Mesodermal cell (in vitro differentiated cells): ENCODE measurements around the gene GPR156.
"Not testable (repeated sequence)": the region's sequence is repeated elsewhere in the genome, so short reads cannot be mapped to it uniquely, and the experiment has no call there.

Source experiments
- H3K27ac ChIP-seq: 2 replicates; pipeline ENCODE4 v1.7.0; 2013; ENCODE audit warnings: mild to moderate bottlenecking, low read depth, low read length, moderate library complexity; ENCODE audit not compliant: severe bottlenecking
- H3K36me3 ChIP-seq: 2 replicates; pipeline ENCODE4 v1.7.1; 2013; ENCODE audit warnings: mild to moderate bottlenecking, low read length, moderate library complexity; ENCODE audit not compliant: control insufficient read depth, insufficient read depth
- H3K4me1 ChIP-seq: one replicate; pipeline ENCODE4 v1.7.1; 2013; ENCODE audit warnings: mild to moderate bottlenecking, low read length; ENCODE audit not compliant: insufficient read depth, control insufficient read depth, poor library complexity, severe bottlenecking
- H3K4me3 ChIP-seq: 2 replicates; pipeline ENCODE4 v1.7.0; 2013; ENCODE audit warnings: low read length, control low read depth, mild to moderate bottlenecking; ENCODE audit not compliant: insufficient read depth, poor library complexity, severe bottlenecking; ENCODE audit errors: extremely low read depth
- H3K9me3 ChIP-seq: 2 replicates; pipeline ENCODE4 v1.7.1; 2013; ENCODE audit warnings: mild to moderate bottlenecking, low read length, moderate library complexity; ENCODE audit not compliant: control insufficient read depth
- WGBS, 2 experiments: methylation state at CpG; one replicate each; pipeline ENCODE4 v1.1.5; 2013; ENCODE audit warnings: missing lambda C conversion rate in 2 of 2; ENCODE audit not compliant: insufficient coverage in 2 of 2; 5-methylcytosine and 5-hydroxymethylcytosine counted together

GPR156 gene

DNA sequence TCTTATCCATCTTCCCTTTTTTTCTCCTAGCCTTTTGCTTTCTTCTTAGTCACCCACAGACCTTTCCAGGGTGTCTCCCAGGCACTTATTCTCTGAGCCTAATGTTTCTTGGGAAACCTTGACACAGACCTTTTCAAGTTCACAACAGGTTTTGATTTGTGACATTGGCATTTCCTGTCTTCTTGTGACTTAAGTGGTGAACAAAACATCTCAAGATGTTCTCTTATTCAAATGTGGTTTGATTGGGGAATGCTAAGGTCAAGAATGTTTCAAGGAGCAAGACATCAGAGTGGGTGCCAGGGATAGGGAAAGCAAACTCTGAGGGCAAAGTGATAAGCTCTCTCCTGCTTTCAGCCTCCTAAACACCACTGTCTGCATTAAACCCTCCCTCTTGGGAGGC is 122.6 kb downstream of the GPR156 start:
- no peak overlapping the region for H3K4me3 ChIP-seq
- no peaks in the 10 kb centered on the region for H3K9me3 ChIP-seq
- H3K27ac ChIP-seq, result no peak overlapping the region
- H3K4me1 ChIP-seq, result no peaks in the 10 kb centered on the region
- H3K36me3 ChIP-seq, result no peaks in the 10 kb centered on the region

DNA sequence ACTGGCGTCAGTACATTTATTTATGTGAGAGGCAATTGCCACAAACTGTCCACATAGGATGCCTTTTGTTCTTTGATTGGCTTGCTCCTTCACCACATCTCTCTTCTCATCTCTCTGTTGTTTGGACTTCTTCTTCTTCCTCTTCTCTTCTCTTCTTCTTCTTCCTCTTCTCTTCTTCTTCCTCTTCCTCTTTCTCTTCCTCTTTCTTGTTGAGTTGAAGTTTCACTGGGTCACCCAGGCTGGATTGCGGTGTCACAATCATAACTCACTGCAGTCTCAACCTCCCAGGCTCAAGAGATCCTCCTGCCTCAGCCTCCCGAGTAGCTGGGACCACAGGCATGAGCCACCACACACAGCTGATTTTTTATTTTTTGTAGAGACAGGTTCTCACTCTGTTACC is 123.1 kb downstream of the GPR156 start:
- WGBS, 2 experiments, result 94 to 100% methylated on average over 1 to 3 of the region's 3 CpGs
- no peaks in the 10 kb centered on the region for H3K9me3 ChIP-seq
- no peak overlapping the region for H3K27ac ChIP-seq

DNA sequence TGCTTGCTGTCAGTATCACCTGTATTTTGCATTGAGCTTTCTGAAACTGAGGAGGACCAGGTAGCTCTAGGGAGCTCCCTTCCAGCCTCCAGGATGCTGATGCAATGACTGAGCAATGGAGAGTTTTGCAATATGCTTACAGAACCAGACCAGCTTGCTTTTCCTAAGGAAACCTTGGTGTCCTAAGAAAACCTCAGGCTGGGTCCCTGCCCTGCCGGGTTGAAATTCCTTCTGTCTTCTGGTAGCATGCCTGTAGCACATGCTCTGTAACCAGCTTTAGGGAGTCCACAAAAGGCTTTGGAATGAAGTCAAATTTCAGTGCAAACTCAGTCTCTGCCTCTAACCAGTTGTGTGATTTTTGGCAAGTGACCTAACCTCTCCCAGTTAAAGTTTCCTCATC is 125.0 kb downstream of the GPR156 start:
- 64 to 75% methylated on average over 1 of the region's 1 CpG for WGBS, 2 experiments
- H3K4me1 ChIP-seq, result no peaks in the 10 kb centered on the region
- H3K9me3 ChIP-seq, result peaks cover 12% of the 10 kb centered on the region
- H3K27ac ChIP-seq, result no peak overlapping the region
- H3K4me3 ChIP-seq, result no peak overlapping the region
- no peaks in the 10 kb centered on the region for H3K36me3 ChIP-seq

More for the DNA sequence above, 123.1 kb downstream of the GPR156 start:
- Histone ChIP-seq H3K36me3 (no peaks in the 10 kb centered on the region), H3K4me1 (no peaks in the 10 kb centered on the region), H3K4me3 (no peak overlapping the region)

DNA sequence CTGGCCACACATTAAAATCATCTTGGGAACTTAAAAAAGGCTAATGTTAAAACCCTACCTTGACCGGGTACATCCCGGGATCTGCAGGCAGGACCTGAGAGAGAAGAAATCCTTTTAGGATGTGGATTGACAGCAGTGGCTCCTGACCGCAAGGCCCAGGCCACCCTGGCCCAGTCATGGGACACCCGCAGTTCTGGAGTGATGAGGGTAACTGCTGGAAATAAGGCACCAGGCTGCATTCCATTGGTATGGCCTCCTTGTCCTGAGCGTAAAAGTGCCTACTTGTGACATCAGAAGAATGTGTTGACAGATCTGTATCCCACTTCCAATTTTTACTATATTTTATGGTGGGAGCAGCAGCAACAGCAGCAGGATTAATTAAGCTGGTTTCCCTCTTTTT is 127.3 kb downstream of the GPR156 start:
- Histone ChIP-seq H3K4me3 (no peak overlapping the region), H3K9me3 (peaks cover 28% of the 10 kb centered on the region), H3K36me3 (no peaks in the 10 kb centered on the region), H3K27ac (no peak overlapping the region), H3K4me1 (no peaks in the 10 kb centered on the region)
- WGBS, 2 experiments, result 80 to 100% methylated on average over 2 to 4 of the region's 5 CpGs

DNA sequence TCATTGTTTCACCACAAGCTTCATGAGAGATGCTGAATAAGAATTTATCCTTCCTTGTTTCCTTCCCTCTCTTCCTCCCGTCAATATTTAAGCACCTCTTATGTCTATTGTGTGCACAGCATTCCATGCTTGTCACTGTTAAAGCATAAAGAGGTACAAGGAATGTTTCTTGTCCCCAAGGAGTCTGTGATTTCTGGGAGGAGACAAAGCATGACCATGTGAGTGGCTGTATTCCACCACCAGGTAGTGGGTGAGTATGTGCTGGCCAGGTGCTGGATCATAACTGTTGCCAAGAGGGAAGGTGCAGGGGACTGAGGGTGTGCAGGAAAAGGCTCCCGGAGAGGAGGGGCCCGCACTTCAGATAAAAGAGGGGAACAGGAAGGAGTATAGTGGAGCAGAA is 127.9 kb downstream of the GPR156 start:
- no peak overlapping the region for H3K27ac ChIP-seq
- H3K4me1 ChIP-seq, result no peaks in the 10 kb centered on the region
- no peak overlapping the region for H3K4me3 ChIP-seq
- peaks cover 28% of the 10 kb centered on the region for H3K9me3 ChIP-seq
- no peaks in the 10 kb centered on the region for H3K36me3 ChIP-seq
- WGBS, 2 experiments, result 100% methylated on average over 2 of the region's 3 CpGs; no CpG with 5 or more reads in 1 of the 2 experiments

DNA sequence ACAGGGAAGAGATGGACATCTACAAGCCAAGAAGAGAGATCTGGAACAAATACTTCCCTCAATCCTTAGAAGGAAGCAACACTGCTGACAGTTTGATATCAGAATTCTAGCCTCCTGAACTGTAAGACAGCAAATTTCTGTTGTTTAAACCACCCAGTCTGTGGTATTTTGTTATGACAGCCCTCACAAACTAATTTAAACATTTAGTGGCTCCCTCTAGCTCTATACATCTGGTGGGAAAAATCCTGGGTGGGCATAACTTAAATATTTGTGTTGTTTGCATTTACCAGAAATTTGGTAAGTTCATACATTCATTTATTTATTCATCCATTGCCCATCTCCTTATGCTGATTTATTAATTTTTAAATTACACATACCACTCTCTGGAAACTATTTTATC is 128.3 kb downstream of the GPR156 start:
- no peak overlapping the region for H3K27ac ChIP-seq
- H3K4me3 ChIP-seq, result no peak overlapping the region
- peaks cover 28% of the 10 kb centered on the region for H3K9me3 ChIP-seq
- H3K36me3 ChIP-seq, result no peaks in the 10 kb centered on the region
- H3K4me1 ChIP-seq, result no peaks in the 10 kb centered on the region

DNA sequence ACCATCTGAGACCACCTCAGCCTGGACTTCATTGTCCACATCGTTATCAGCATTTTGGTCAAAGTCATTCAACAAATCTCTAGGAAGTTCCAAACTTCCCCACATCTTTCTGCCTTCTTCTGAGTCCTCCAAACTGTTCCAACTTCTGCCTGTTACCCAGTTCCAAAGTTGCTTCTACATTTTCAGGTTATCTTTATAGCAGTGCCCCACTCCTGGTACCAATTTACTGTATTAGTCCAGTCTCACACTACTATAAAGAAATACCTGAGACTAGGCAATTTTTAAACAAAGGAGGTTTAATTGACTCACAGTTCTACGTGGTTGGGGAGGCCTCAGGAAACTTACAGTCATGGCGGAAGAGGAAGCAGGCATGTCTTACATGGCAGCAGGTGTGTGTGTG is 129.3 kb downstream of the GPR156 start:
- WGBS, 2 experiments, result 83 to 94% methylated on average over 2 to 3 of the region's 3 CpGs

DNA sequence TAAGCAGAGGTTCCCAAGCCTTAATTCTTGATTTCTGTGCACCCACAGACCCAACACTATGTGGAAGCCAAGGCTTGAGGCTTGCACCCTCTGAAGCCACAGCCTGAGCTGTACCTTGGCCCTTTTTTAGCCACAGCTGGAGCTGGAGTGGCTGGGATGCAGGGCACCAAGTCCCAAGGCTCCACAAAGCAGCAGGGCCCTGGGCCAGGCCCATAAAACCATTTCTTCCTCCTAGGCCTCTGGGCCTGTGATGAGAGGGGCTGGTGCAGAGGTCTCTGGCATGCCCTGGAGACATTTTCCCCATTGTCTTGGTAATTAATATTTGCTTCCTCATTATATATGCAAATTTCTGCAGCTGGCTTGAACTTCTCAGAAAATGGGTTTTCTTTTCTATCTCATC is 129.9 kb downstream of the GPR156 start:
- no peak overlapping the region for H3K4me3 ChIP-seq

More for the DNA sequence above, 129.3 kb downstream of the GPR156 start:
- H3K9me3 ChIP-seq, result peaks cover 28% of the 10 kb centered on the region
- H3K4me1 ChIP-seq, H3K4me3 ChIP-seq, H3K36me3 ChIP-seq, H3K27ac ChIP-seq: not testable (repeated sequence)

DNA sequence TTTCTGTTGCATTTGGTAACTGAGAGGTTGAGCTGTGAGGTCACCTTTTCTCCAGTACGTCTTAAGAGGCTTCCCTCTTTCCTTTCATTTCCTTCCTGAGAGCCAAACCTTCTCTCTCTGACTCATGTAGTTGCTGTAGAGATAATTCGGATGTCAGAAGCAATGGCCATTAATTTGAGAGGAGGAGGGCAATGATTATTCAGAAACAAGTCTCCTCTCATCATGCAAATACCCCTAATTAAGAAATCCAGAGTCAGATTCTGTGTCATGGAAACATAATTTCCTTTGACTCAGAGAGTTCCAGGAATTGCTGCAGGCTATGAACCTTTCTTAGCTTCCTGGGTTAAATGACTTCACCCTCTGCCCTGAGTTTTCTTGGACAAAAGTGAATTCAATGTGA is 131.7 kb downstream of the GPR156 start:
- Histone ChIP-seq H3K4me1 (no peaks in the 10 kb centered on the region), H3K36me3 (no peaks in the 10 kb centered on the region), H3K27ac (peak overlapping the region; percentile 76), H3K4me3 (no peak overlapping the region), H3K9me3 (peaks cover 28% of the 10 kb centered on the region)
- no CpG with 5 or more reads among the region's 2 CpGs for WGBS, 2 experiments

More for the DNA sequence above, 129.9 kb downstream of the GPR156 start:
- H3K4me1 ChIP-seq, result no peaks in the 10 kb centered on the region
- H3K36me3 ChIP-seq, result no peaks in the 10 kb centered on the region
- H3K9me3 ChIP-seq, result peaks cover 28% of the 10 kb centered on the region
- H3K27ac ChIP-seq, result no peak overlapping the region

DNA sequence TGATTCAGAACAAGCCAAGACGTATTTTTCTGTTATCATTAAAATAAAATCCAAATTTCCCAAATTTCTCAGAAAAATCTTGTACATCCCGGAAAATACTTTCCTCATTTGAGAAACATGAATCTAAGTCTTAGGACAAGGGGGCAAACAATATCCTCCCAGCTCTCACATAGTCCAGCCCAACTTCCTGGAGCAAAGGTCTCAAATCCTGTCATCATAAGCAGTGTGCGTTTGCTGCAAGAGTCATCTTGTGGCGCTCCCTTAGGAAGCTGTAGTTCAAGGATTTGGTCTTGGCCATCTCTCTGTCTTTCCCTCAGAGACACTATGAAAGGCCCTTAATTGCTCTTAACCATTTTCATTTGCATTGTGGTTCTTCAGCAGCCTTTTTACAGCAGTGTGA is 133.2 kb downstream of the GPR156 start:
- WGBS, 2 experiments, result 83 to 86% methylated on average over 1 to 4 of the region's 4 CpGs
- Histone ChIP-seq H3K27ac (no peak overlapping the region), H3K4me1 (peaks cover 7% of the 10 kb centered on the region), H3K4me3 (no peak overlapping the region), H3K9me3 (peaks cover 28% of the 10 kb centered on the region), H3K36me3 (no peaks in the 10 kb centered on the region)

DNA sequence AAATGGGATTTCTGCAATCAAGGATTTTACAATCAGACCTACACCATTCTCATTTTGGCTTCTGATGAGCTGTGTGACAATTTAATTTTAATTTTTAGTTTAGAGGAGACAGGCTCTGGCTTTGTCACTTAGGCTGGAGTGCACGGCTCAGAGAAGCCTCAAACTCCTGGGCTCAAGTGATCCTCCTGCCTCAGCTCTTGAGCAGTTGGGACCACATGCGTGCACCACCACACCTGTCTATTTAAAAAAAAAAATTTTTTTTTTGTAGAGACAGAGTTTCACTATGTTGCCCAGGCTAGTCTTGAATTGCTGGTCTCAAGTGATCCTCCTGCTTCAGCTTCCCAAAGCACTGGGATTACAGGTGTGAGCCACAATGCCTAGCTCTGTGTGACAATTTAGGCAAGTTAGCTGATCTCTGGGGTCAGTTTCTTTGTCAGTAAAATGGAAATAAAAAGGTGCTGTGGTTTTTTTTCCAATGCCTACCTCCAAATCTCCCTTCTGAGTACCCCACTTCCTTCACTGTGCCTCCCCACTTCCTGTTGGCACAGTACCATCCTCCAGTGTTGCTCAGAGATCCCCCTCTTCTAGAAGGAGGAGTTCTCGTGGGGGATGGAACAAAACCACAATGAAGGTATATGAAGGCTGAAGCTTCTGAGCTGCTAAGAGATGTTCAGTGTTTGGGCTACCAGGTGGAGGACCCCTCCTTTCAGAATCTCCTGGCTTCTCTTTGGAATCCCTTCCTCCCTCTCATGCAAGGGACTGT is 136.7 kb downstream of the GPR156 start:
- Histone ChIP-seq H3K4me3 (no peak overlapping the region), H3K27ac (no peak overlapping the region), H3K36me3 (no peaks in the 10 kb centered on the region), H3K4me1 (peaks cover 20% of the 10 kb centered on the region), H3K9me3 (no peaks in the 10 kb centered on the region)
- WGBS, 2 experiments, result 100% methylated on average over 1 of the region's 3 CpGs; no CpG with 5 or more reads in 1 of the 2 experiments
